Colonic mucosa (tissue), 4 donors: Measurements from ENCODE around the gene DUSP16. TPM values are rescaled to one million over a fixed set of nuclear protein-coding genes. Genes with fewer than 3 reads are reported as not detected.
A peak's percentile ranks its signal among the peaks of the same experiment; 100 is the strongest.

Source experiments
- DNase-seq: peaks from one replicate; pipeline ENCODE4 v3.0.0-alpha.2; 2020
- H3K27ac ChIP-seq: fragments of 200-600 bp; one replicate; pipeline ENCODE4 v1.8.0; 2021
- H3K27me3 ChIP-seq: fragments of 200-600 bp; one replicate; pipeline ENCODE4 v1.8.0; 2021
- H3K36me3 ChIP-seq: fragments of 200-600 bp; one replicate; pipeline ENCODE4 v1.8.0; 2021
- H3K4me1 ChIP-seq: fragments of 200-600 bp; one replicate; pipeline ENCODE4 v1.8.0; 2021; ENCODE audit warnings: mild to moderate bottlenecking
- H3K4me3 ChIP-seq: fragments of 200-600 bp; one replicate; pipeline ENCODE4 v1.8.0; 2021
- H3K9ac ChIP-seq, 2 donors: one replicate each; pipeline ENCODE4 v1.7.0; 2013; ENCODE audit warnings: control low read depth in 2 of 2, low read depth in 2 of 2, low read length in 2 of 2
- H3K9me3 ChIP-seq: fragments of 200-600 bp; one replicate; pipeline ENCODE4 v1.8.0; 2021
- intact Hi-C: fragments of 100-400 bp; cut with DNase I; formaldehyde crosslinking; loops from one replicate; pipeline ENCODE4 v1.14.1; 2022
- total RNA-seq, 2 donors: library from RNA; stranded (reverse); fragmentation: NEBNext Ultra II Directional in 1 of 2; extraction: Animal tissue kit (Norgen Biotek cat#: 25700) in 1 of 2; gene quantifications; one replicate each; pipeline ENCODE4 v1.2.1, GENCODE V29; 2021
- TF ChIP-seq, protein P1 (sequence below): fragments of 200-600 bp; IDR thresholded peaks from one replicate; pipeline ENCODE4 v1.8.0; 2022; ENCODE audit warnings: antibody characterized with exemption, mild to moderate bottlenecking
- donor health status: healthy.
- donor health status: DM: no; HTN: no; CAD: no.
- donor health status: DM: no; HTN: no; CAD: no.

The DUSP16 gene
- total RNA-seq, 2 donors from 2014 or later = 47.5 to 60.2 TPM

GRCh38 chr12:12534166-12534866 lies 28.3 kb downstream of the DUSP16 start:
- DNase-seq = no peak
- H3K9me3 ChIP-seq = no peaks in the 10 kb centered on the region
- H3K4me1 ChIP-seq = peaks cover 2% of the 10 kb centered on the region
- peak overlapping the region; percentile 38 for H3K27ac ChIP-seq
- H3K9ac ChIP-seq = peak overlapping the region in 1 of 2 donors; percentile 1
- no peaks in the 10 kb centered on the region for H3K27me3 ChIP-seq
- H3K36me3 ChIP-seq = no peaks in the 10 kb centered on the region
- intact Hi-C loops = no loop called here
- no peak overlapping the region for H3K4me3 ChIP-seq
- TF ChIP-seq, protein P1, sequence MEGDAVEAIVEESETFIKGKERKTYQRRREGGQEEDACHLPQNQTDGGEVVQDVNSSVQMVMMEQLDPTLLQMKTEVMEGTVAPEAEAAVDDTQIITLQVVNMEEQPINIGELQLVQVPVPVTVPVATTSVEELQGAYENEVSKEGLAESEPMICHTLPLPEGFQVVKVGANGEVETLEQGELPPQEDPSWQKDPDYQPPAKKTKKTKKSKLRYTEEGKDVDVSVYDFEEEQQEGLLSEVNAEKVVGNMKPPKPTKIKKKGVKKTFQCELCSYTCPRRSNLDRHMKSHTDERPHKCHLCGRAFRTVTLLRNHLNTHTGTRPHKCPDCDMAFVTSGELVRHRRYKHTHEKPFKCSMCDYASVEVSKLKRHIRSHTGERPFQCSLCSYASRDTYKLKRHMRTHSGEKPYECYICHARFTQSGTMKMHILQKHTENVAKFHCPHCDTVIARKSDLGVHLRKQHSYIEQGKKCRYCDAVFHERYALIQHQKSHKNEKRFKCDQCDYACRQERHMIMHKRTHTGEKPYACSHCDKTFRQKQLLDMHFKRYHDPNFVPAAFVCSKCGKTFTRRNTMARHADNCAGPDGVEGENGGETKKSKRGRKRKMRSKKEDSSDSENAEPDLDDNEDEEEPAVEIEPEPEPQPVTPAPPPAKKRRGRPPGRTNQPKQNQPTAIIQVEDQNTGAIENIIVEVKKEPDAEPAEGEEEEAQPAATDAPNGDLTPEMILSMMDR = no peak

DNA sequence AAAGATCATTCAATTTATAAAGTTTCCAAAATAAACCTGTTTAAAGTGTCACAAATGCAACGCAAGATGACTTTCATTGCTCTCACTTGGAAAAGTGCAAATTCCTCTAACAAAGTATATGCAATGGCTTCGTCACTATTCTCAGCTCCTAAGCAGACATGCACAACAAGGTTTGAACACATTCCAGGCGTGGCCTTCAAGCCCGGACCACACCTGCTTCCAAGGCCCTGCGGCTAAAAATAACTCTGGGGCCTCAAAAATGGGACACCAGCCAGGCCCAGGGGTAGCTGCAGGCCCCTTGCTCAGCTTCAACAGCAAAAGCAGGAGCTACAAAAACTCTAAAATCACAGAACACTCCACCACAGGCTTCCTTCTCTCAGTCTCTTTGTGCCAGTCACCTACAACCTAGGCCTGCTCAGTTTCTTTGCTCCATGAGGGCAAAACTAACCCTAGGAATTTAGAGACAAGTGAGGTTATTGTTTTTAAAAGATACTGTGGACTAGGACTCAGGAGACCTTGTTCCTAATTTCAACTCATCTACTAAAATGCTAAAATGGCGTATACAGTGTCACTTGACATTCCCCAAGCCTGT lies 29.3 kb downstream of the DUSP16 start:
- Histone ChIP-seq H3K36me3 (no peaks in the 10 kb centered on the region), H3K4me3 (no peak overlapping the region), H3K9ac (peak overlapping the region in 1 of 2 donors; percentile 74), H3K4me1 (peaks cover 12% of the 10 kb centered on the region), H3K27ac (peak overlapping the region; percentile 38), H3K27me3 (no peaks in the 10 kb centered on the region), H3K9me3 (no peaks in the 10 kb centered on the region)
- DNase-seq = peak; percentile 75
- TF ChIP-seq, protein P1 = no peak
- intact Hi-C loops = no loop called here

DNA sequence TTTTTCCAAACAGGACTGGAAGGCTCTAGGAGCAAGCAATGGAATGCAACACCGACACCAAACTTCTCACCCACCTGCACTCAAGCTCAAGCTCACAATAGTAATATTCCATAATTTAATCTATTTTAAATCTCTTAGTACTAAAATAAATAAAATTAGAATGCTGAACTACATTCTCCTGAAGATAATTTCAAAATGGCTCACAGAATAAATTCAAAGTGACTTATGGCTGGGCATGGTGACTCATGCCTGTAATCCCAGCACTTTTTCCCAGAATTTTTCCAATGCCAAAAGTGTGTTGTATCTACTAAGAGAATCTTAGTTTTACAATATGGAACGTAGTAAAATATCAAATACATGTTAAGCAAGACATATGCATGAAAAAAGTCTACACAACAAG lies 31.5 kb downstream of the DUSP16 start:
- DNase-seq = no peak
- TF ChIP-seq, protein P1 = no peak
- Histone ChIP-seq H3K9me3 (no peaks in the 10 kb centered on the region), H3K9ac (no peak overlapping the region), H3K27ac (no peak overlapping the region), H3K4me3 (no peak overlapping the region), H3K36me3 (no peaks in the 10 kb centered on the region), H3K4me1 (peaks cover 16% of the 10 kb centered on the region), H3K27me3 (no peaks in the 10 kb centered on the region)
- intact Hi-C loops = no loop called here

DNA sequence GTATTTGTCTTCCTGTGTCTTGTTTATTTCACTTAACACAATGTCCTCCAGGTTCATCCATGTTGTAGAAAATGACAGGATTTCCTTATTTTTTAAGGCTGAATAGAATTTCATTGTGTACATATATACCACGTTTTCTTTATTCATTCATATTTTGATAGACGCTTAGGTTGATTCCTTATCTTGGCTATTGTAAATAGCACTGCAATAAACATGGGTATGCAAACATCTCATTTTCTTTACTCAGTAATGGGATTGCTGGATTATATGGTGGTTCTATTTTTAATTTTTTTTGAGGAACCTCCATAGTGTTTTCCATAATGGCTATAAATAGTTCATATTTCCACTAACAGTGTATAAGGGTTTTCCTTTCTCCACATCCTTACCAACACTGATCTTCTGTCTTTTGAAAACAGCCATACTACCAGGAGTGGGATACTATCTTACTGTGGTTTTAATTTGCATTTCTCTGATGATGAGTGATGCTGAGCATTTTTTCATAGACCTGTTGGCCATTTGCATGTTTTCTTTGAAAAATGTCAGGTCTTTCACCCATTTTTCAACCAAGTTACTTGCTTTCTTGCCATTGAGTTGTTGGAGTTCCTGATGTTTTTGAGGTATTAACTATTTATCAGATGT lies 32.8 kb downstream of the DUSP16 start:
- Histone ChIP-seq H3K27me3 (no peaks in the 10 kb centered on the region), H3K4me1 (peaks cover 16% of the 10 kb centered on the region), H3K9me3 (no peaks in the 10 kb centered on the region), H3K9ac (no peak overlapping the region), H3K27ac (no peak overlapping the region), H3K36me3 (no peaks in the 10 kb centered on the region), H3K4me3 (no peak overlapping the region)
- TF ChIP-seq, protein P1 = no peak
- intact Hi-C loops = no loop called here
- DNase-seq = no peak

DNA sequence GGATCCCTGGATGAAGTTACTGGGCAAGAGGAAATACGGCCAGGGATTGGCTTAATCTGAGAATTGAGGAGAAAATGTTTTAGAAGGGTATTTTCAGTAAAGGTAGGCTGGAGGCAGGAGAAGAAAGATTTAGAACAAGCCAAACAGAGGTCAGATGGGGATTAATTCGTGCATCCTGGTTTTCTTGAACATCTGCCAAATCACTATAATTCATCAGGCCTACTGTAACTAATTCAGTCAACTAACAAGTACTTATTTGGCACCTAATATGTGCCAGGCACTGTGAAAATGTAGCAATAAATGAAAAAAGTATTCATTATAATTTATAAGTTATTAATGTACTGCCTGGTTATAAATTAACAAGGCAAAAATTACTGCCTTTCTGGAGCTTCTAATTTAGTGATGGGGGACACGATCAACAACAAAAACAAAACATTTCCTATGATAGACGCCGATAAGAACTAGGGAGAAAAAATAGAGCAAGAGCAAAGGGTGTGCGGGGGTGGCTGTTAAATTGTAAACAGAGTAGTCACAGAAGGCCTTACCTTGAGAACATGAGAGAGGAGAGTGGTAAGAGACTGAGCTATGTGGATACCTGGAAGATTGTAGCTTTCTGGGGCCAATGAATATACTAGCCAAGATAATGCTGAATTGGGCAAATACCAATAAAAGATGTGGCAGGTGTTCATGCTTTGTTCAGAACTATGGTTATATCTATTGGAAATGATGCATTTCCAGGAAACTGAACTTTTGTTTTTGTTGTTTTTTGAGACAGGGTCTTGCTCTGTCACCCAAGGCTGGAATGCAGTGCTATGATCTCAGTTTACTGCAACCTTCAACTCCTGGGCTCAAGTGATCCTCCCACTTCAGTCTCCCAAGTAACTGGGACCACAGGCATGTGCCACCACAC lies 34.0 kb downstream of the DUSP16 start:
- intact Hi-C loops = no loop called here
- TF ChIP-seq, protein P1 = no peak
- no peaks in the 10 kb centered on the region for H3K9me3 ChIP-seq
- DNase-seq = no peak
- no peak overlapping the region for H3K4me3 ChIP-seq
- H3K4me1 ChIP-seq = peaks cover 17% of the 10 kb centered on the region
- H3K27me3 ChIP-seq = no peaks in the 10 kb centered on the region
- peak overlapping the region in 1 of 2 donors; percentile 54 for H3K9ac ChIP-seq
- H3K36me3 ChIP-seq = no peaks in the 10 kb centered on the region
- H3K27ac ChIP-seq = peak overlapping the region; percentile 30
